GDM1 (cell line): Measurements from ENCODE around the gene BTBD10.
A peak's percentile ranks its signal among the peaks of the same experiment; 100 is the strongest.

ENCODE experiments used
- DNase-seq: peaks from one replicate; lab custom pipeline; 2025; lab: John Stamatoyannopoulos, UW

Gene BTBD10

DNA sequence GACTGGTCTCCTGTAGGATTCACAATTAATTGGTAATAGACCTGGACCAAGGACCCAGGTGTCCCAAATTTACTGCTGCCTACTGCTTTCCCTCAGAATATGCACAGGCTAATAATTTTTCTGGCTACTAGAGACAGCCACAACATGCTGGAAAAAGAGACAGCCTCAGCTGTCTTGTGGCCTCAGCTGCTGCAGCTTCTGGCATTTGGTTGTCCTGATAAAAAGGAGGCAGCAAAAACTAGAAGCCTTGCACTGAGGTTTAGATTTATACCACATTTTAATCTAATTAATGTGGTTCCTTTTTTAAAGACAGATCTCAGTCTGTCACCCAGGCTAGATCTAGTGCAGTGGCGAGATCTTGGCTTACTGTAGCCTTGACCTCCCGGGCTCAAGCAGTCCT is 89.8 kb downstream of the BTBD10 start:
- no peak for DNase-seq

DNA sequence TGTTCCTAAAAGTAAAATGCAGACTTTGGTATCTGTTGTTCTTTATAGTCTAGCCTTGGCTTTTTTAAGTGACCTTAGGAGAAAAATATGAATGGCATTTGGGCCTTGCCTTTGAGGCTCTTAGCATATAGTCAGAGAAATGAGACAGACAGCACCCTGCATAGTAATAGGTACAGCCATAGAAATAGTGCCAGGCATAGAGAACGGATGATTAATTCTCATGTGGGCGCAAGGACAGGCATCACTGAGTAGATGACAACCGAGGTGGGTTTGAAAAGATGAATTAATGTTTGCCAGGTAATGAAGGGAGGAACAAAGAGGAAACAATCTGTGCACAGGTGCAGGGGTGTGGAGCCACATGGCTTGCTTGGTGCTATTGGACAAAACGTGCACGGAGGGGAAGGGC is 95.0 kb downstream of the BTBD10 start:
- DNase-seq, result no peak

- no peak for DNase-seq
Observed at GRCh38 chr11:13367115-13367514, 95.9 kb downstream of the BTBD10 start.

DNA sequence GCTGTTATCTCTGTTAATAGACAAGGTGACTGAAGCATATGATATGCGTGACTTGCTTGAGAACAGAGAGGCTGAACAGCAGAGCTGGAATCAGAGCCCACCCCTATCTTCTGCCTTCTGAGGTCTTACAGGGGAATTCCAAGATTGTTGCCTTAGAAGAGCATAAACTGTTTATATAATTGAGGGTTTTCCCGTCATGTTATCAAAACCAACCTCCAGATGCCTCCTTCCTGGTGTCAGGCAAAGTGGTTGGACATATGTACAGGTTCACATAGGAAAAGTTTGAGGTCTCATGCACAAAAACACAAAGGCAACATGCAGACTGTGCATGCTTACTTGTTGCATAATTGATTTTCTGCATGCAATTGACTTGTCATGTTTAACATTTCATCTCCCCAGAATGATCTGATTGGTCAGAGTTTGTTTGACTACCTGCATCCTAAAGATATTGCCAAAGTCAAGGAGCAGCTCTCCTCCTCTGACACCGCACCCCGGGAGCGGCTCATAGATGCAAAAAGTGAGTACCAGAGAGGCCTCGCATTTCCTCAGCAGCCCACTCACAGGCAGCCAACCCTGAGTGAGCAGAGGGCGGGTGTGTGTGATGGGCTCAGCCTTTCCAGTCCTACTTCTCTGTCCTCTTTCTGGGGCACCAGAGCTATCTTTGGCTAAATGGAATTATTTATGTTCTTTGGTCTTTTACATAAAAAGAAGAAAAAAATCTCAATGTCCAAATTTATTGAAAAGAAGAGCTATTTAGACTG is 96.6 kb downstream of the BTBD10 start:
- DNase-seq, result no peak

- no peak for DNase-seq
Observed at GRCh38 chr11:13364388-13364787, 98.6 kb downstream of the BTBD10 start.

DNA sequence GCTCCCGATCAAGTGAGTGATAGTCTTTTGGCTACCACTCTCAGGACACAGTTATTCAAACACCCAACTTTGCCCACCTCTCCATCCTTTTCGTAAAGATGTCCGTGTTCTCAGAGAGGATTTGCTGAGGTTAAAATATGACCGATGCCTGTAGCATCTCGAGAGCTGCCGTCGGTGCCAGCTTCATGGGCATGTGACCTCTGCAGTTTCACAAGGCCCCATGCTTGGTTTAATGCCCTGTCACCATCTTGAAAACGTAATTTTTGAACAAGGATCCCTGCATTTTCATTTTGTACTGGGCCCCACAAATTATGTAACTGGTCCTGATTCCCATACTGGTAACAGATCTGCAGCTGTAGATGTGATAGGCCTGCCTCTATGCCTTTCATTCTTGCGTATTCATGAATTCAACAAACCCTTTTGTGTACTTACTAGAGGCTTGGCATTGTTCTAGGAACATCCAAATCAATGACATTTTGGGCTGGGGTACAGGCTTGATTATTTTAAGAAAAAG is 100.4 kb downstream of the BTBD10 start:
- no peak for DNase-seq

- no peak for DNase-seq
Observed at GRCh38 chr11:13358596-13359270, 104.3 kb downstream of the BTBD10 start.

DNA sequence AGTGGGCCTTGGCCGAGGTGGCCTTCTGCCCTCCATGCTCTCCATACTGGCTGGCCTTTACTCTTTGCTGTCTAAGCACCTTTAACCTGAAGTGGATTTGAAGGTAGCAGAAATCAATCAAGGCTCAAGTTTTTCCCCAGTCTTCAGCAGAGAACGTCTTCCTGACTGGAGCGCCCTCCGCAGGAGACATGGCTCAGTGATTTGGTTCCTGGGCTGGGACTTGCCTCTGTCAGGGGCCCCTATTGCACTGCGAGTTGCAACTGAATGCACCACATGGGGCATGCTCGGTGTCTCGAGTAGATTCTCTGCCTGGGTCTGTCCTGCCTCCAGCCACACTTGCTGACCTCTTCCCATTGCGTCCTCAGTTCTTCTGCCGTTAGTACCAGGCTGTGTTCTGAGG is 105.8 kb downstream of the BTBD10 start:
- DNase-seq, result no peak

DNA sequence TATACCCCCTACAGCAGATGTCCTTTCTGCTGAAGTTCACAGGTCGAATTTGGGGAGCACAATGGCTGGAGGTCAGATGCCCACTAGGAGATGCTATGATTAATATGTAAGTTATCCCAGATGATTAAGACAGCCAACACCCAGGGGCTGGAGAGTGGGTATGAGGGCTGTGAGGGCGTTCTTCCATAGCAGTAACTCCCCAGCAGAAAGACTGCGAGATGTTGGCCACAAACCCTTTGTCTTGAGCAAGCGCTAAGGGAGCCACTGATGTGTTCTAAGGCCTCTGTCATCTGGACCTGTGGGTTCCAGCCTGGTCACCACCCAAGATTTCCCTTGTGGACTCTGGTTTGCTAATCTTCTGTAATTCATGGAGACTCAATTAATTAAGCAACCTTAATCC is 107.8 kb downstream of the BTBD10 start:
- DNase-seq, result no peak

- peak; percentile 20 for DNase-seq
Observed at GRCh38 chr11:13354335-13354734, 108.7 kb downstream of the BTBD10 start.

DNA sequence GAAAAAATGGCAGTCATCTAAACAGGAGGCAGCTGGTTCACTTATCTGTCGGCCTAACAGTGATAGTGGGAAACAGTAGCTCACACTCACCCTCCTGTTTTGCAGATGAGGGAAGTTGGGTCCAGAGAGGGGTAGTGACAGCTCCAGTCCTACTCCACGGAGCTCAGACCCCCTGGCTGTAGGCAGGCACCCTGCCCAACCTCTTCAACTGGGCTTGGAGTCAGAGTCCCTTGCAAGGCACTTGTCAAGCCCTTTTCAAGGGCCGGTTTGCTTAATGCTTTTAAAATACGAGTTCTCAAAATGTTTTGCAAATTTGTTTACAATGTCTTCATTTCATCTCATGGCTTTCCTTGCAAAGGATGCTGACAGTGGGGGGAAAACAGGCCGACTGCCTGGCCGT is 110.3 kb downstream of the BTBD10 start:
- no peak for DNase-seq

DNA sequence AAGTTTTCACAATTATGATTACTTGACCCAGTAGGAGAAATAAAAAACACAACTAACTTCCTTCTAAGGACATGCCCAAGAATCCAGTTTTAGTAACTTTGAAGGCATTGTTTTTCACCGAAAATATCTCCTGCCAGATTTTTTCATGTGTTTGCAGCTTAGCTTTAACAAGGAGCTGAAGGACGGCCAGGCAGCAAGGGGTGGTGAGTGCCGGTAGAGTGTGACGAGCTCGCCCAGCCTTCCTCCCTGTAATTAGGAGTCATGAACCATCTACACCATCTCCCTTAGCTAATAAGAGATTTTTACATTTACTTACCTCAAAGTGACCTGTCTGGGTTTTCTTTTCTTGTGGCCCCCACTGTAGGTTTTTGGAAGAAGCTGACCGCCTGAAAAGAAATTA is 113.4 kb downstream of the BTBD10 start:
- DNase-seq, result no peak

DNA sequence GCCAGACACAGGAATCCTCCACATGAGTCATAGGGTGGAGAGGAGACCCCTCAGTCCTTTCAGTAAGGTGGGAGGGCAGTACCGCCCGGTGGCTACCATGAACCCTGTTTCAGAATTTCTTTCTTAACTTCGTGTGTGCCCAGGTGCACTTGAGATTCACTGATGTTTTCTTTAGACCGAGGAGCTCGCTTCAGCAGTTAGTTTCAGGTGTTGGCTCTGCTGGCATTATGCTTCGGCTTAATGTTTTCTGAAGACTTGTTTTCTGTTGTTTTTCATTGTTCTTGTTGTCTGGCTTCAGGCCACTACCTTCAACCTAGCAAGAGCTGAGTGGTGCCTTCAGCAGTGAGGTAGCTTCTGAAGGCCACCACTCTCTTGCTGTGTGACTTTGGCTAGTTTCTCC is 114.0 kb downstream of the BTBD10 start:
- DNase-seq, result no peak

GRCh38 chr11:13348305-13348704 is 114.7 kb downstream of the BTBD10 start:
- DNase-seq, result no peak

DNA sequence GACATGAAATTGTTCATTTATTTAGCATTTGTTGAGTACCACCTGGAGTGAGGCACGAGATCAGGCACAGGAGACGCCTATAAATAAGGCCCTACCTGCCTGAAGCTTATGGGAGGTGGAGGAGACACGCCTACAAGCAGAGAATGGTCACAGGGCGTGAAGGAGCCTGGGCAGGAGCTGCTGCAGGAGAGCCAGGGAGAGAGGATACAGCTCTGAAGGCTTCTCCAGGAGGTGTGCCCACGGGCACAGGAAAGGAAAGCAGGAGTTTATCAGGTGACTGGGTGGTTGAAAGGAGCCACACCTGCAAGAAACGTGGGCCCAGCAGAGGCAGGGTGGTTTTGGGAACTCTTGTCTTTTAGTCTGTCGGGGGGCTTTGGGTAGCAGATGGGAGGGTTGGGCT is 115.1 kb downstream of the BTBD10 start:
- no peak for DNase-seq

- DNase-seq, result no peak
Observed at GRCh38 chr11:13346470-13346869, 116.6 kb downstream of the BTBD10 start.

GRCh38 chr11:13344818-13345217 is 118.2 kb downstream of the BTBD10 start:
- no peak for DNase-seq

GRCh38 chr11:13343931-13344717 is 118.9 kb downstream of the BTBD10 start:
- peak; percentile 31 for DNase-seq

GRCh38 chr11:13343067-13343466 is 120.0 kb downstream of the BTBD10 start:
- no peak for DNase-seq

- no peak for DNase-seq
Observed at GRCh38 chr11:13341026-13341425, 122.0 kb downstream of the BTBD10 start.

- DNase-seq, result peak; percentile 53
Observed at GRCh38 chr11:13339195-13340153, 123.5 kb downstream of the BTBD10 start.
